CD14-positive monocyte (primary cell): ENCODE data around the gene THRA. TPM values are rescaled to one million over a fixed set of nuclear protein-coding genes. Genes with fewer than 3 reads are reported as not detected.
A peak's percentile ranks its signal among the peaks of the same experiment; 100 is the strongest.

Source experiments
- DNase-seq, 3 donors: peaks; one replicate each; pipeline ENCODE4 v3.0.0-alpha.2; 2011 to 2022
- H2AFZ ChIP-seq: 2 replicates; pipeline ENCODE4 v1.6.0; 2012; ENCODE audit warnings: mild to moderate bottlenecking, low read depth, low read length, inconsistent platforms; ENCODE audit not compliant: insufficient read depth, poor library complexity, severe bottlenecking
- H3K27ac ChIP-seq, 2 donors: 1 replicate in 1 of 2; 2 replicates in 1 of 2; pipeline ENCODE4 v1.5.1; 2012 to 2013; ENCODE audit warnings: low read length in 2 of 2, control low read depth in 1 of 2, inconsistent platforms in 1 of 2, low read depth in 1 of 2, mild to moderate bottlenecking in 1 of 2
- H3K27me3 ChIP-seq, 2 donors: one replicate each; pipeline versions ENCODE4 v1.6.0 to v1.6.1; 2011 to 2013; ENCODE audit warnings: low read length in 2 of 2; ENCODE audit not compliant: control insufficient read depth in 2 of 2, insufficient read depth in 2 of 2
- H3K36me3 ChIP-seq, 2 donors: replicated peaks in 1 of 2; 1 replicate in 1 of 2; 2 replicates in 1 of 2; pipeline versions ENCODE4 v1.5.1 to v1.6.1; 2012 to 2013; ENCODE audit warnings: low read length in 2 of 2, control low read depth in 1 of 2, inconsistent platforms in 1 of 2, mild to moderate bottlenecking in 1 of 2; ENCODE audit not compliant: insufficient read depth in 2 of 2, control insufficient read depth in 1 of 2
- H3K4me1 ChIP-seq, 2 donors: 1 replicate in 1 of 2; 2 replicates in 1 of 2; pipeline versions ENCODE4 v1.5.1 to v1.6.1; 2012 to 2013; ENCODE audit warnings: low read length in 2 of 2, control low read depth in 1 of 2, inconsistent platforms in 1 of 2, mild to moderate bottlenecking in 1 of 2, moderate library complexity in 1 of 2; ENCODE audit not compliant: insufficient read depth in 2 of 2, control insufficient read depth in 1 of 2
- H3K4me2 ChIP-seq: replicated peaks from 2 replicates; pipeline ENCODE3; 2012; ENCODE audit warnings: low read length, moderate library complexity, mild to moderate bottlenecking; ENCODE audit not compliant: poor library complexity, severe bottlenecking; ENCODE audit errors: extremely low read depth
- H3K4me3 ChIP-seq, 3 experiments: fragments of 200-600 bp in 1 of 3; sonication (generic) in 1 of 3; replicated peaks in 1 of 3; 1 replicate in 2 of 3; 2 replicates in 1 of 3; pipeline ENCODE4 v1.5.1; 2011 to 2013; ENCODE audit warnings: low read length in 3 of 3, mild to moderate bottlenecking in 3 of 3, control low read depth in 2 of 3, low read depth in 2 of 3, inconsistent platforms in 1 of 3, moderate library complexity in 1 of 3
- H3K79me2 ChIP-seq: 2 replicates; pipeline ENCODE4 v1.6.0; 2012; ENCODE audit warnings: mild to moderate bottlenecking, control low read depth, inconsistent platforms, low read length, moderate library complexity; ENCODE audit not compliant: insufficient read depth
- H3K9ac ChIP-seq: 2 replicates; pipeline ENCODE4 v1.6.0; 2017; ENCODE audit warnings: low read length, mild to moderate bottlenecking; ENCODE audit not compliant: insufficient read depth, poor library complexity, severe bottlenecking
- H3K9me3 ChIP-seq, 2 donors: replicated peaks in 1 of 2; 1 replicate in 1 of 2; 2 replicates in 1 of 2; pipeline versions ENCODE4 v1.5.1 to v1.6.1; 2012 to 2013; ENCODE audit warnings: low read length in 2 of 2, control low read depth in 1 of 2; ENCODE audit not compliant: control insufficient read depth in 1 of 2, insufficient read depth in 1 of 2
- H4K20me1 ChIP-seq: 2 replicates; pipeline ENCODE4 v1.6.0; 2012; ENCODE audit warnings: mild to moderate bottlenecking, low read length, control low read depth, moderate library complexity; ENCODE audit not compliant: insufficient read depth
- H3K27ac Mint-ChIP-seq, 7 donors: one replicate each; pipeline ENCODE4 v1.8.0; 2020; ENCODE audit warnings: mild to moderate bottlenecking in 7 of 7, mixed read lengths in 7 of 7, moderate library complexity in 6 of 7, inconsistent platforms in 2 of 7
- H3K27me3 Mint-ChIP-seq, 3 donors: one replicate each; pipeline ENCODE4 v1.8.0; 2021 to 2022; ENCODE audit warnings: low read depth in 3 of 3, mild to moderate bottlenecking in 3 of 3, mixed read lengths in 3 of 3, moderate library complexity in 3 of 3, inconsistent platforms in 1 of 3
- H3K36me3 Mint-ChIP-seq, 2 donors: one replicate each; pipeline ENCODE4 v1.8.0; 2020; ENCODE audit warnings: mixed read lengths in 2 of 2, inconsistent platforms in 1 of 2, mild to moderate bottlenecking in 1 of 2
- H3K4me1 Mint-ChIP-seq: one replicate; pipeline ENCODE4 v1.8.0; 2020; ENCODE audit warnings: mild to moderate bottlenecking, mixed read lengths
- H3K4me3 Mint-ChIP-seq, 2 donors: one replicate each; pipeline ENCODE4 v1.8.0; 2020; ENCODE audit warnings: mild to moderate bottlenecking in 2 of 2, mixed read lengths in 2 of 2, moderate library complexity in 1 of 2
- H3K9me3 Mint-ChIP-seq, 7 donors: one replicate each; pipeline ENCODE4 v1.8.0; 2020 to 2022; ENCODE audit warnings: mixed read lengths in 7 of 7, mild to moderate bottlenecking in 6 of 7, moderate library complexity in 6 of 7, inconsistent platforms in 2 of 7
- WGBS: methylation state at CpG from one replicate; pipeline ENCODE4 v1.1.5; 2013; ENCODE audit warnings: missing lambda C conversion rate; ENCODE audit not compliant: insufficient coverage; 5-methylcytosine and 5-hydroxymethylcytosine counted together
- intact Hi-C, 2 donors: fragments of 100-400 bp; cut with micrococcal nuclease; formaldehyde crosslinking; loops; one replicate each; pipeline versions ENCODE4 v1.15.0 to v1.15.1; 2023
- polyA plus RNA-seq, 3 donors: library from polyadenylated mRNA; depleted of rRNA in 1 of 3; unstranded in 2 of 3; stranded (reverse) in 1 of 3; fragments of 300-500 nt in 2 of 3; fragments of >200 nt in 1 of 3; fragmentation: Illumina TruSeq in 2 of 3; gene quantifications; 1 replicate in 2 of 3; 2 replicates in 1 of 3; pipeline ENCODE4 v1.2.3, GENCODE V29; 2012 to 2021
- TF ChIP-seq, protein P1 (sequence below): fragments of 200-600 bp; IDR thresholded peaks from one replicate; pipeline ENCODE4 v1.8.0; 2022; ENCODE audit warnings: antibody characterized with exemption, mild to moderate bottlenecking

The THRA gene
- polyA plus RNA-seq, 3 donors, result 2.5 to 7.5 (median 3.8) TPM

DNA sequence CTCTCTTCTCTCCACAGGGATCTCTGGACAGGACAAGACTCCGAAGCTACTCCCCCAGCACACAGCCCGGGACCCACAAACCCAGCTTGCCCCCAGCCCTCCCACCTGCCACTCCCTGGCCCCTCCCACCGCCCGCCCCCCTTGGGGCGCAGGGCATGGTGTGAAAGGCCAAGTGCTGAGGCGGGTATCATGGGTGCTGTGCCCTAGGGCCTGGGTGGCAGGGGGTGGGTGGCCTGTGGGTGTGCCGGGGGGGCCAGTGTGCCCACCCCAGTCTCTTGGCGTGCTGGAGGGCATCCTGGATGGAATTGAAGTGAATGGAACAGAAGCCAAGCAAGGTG lies 11.4 kb downstream of the THRA start:
- H3K79me2 ChIP-seq, result peaks cover 56% of the 10 kb centered on the region
- no peak overlapping the region for H3K9ac ChIP-seq
- no peak overlapping the region for H2AFZ ChIP-seq
- Mint-ChIP-seq H3K27me3 (peaks cover 0 to 2% (median 0%) of the 10 kb centered on the region in 3 donors), H3K4me1 (peaks cover 62% of the 10 kb centered on the region), H3K4me3 (no peak overlapping the region), H3K36me3 (peaks cover 27 to 28% of the 10 kb centered on the region in 2 donors), H3K27ac (no peak overlapping the region), H3K9me3 (no peaks in the 10 kb centered on the region)
- H3K4me2 ChIP-seq, result no peak overlapping the region
- H4K20me1 ChIP-seq, result peaks cover 80% of the 10 kb centered on the region
- intact Hi-C loops, result no loop called here
- no peak for DNase-seq
- H3K4me1 ChIP-seq, result peaks cover 61 to 63% of the 10 kb centered on the region in 2 donors
- peaks cover 5 to 28% of the 10 kb centered on the region in 2 donors for H3K36me3 ChIP-seq
- 90% methylated on average over 4 of the region's 8 CpGs for WGBS
- H3K27me3 ChIP-seq, result no peaks in the 10 kb centered on the region
- TF ChIP-seq, protein P1, sequence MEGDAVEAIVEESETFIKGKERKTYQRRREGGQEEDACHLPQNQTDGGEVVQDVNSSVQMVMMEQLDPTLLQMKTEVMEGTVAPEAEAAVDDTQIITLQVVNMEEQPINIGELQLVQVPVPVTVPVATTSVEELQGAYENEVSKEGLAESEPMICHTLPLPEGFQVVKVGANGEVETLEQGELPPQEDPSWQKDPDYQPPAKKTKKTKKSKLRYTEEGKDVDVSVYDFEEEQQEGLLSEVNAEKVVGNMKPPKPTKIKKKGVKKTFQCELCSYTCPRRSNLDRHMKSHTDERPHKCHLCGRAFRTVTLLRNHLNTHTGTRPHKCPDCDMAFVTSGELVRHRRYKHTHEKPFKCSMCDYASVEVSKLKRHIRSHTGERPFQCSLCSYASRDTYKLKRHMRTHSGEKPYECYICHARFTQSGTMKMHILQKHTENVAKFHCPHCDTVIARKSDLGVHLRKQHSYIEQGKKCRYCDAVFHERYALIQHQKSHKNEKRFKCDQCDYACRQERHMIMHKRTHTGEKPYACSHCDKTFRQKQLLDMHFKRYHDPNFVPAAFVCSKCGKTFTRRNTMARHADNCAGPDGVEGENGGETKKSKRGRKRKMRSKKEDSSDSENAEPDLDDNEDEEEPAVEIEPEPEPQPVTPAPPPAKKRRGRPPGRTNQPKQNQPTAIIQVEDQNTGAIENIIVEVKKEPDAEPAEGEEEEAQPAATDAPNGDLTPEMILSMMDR, result no peak
- no peak overlapping the region for H3K4me3 ChIP-seq
- no peak overlapping the region for H3K27ac ChIP-seq
- no peaks in the 10 kb centered on the region for H3K9me3 ChIP-seq

DNA sequence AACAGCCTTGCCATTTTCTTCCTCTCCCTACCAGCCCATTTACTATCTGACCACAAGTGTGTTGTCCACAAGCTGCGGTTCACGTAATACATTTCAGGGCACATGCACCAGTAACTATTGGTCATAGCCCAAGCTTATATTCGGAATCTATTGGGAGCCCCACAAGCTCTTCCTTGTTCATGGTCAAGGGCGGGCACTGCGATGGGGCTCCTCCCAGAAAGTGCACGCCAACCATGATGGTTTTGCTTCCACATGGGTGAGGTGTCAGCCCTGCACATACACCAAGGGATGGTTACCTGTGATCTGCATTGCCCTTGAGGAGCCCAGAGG lies 12.1 kb downstream of the THRA start:
- Mint-ChIP-seq H3K27me3 (no peaks in the 10 kb centered on the region), H3K9me3 (no peaks in the 10 kb centered on the region), H3K4me3 (no peak overlapping the region), H3K36me3 (peaks cover 30 to 34% of the 10 kb centered on the region in 2 donors), H3K4me1 (peaks cover 56% of the 10 kb centered on the region), H3K27ac (peak overlapping the region in 6 of 7 donors; percentile 46 to 88 (median 69))
- no peaks in the 10 kb centered on the region for H3K27me3 ChIP-seq
- intact Hi-C loops, result no loop called here
- peak overlapping the region; percentile 43 to 49 for H3K27ac ChIP-seq
- peaks cover 55 to 56% of the 10 kb centered on the region in 2 donors for H3K4me1 ChIP-seq
- no peak overlapping the region for H3K9ac ChIP-seq
- peaks cover 49% of the 10 kb centered on the region for H3K79me2 ChIP-seq
- no peak for DNase-seq
- TF ChIP-seq, protein P1, result no peak
- peaks cover 73% of the 10 kb centered on the region for H4K20me1 ChIP-seq
- H2AFZ ChIP-seq, result peak overlapping the region; percentile 42
- WGBS, result 70% methylated on average over 6 of the region's 6 CpGs
- peak overlapping the region; percentile 52 for H3K4me2 ChIP-seq
- peaks cover 8 to 35% of the 10 kb centered on the region in 2 donors for H3K36me3 ChIP-seq
- H3K4me3 ChIP-seq, result peak overlapping the region in 1 of 3 experiments; percentile 52
- H3K9me3 ChIP-seq, result no peaks in the 10 kb centered on the region
